Fibroblast of lung (primary cell): ENCODE results near the gene LENG9. TPM values are rescaled to one million over a fixed set of nuclear protein-coding genes. Genes with fewer than 3 reads are reported as not detected.
"Not testable (repeated sequence)": the region's sequence is repeated elsewhere in the genome, so short reads cannot be mapped to it uniquely, and the experiment has no call there.

Experiments
- DNase-seq, 2 donors: peaks; one replicate each; pipeline versions ENCODE4 v3.0.0 to v3.0.0-alpha.2; 2010; ENCODE audit warnings: low read depth in 2 of 2
- H2AFZ ChIP-seq: 2 replicates; pipeline ENCODE4 v1.5.1; 2012; ENCODE audit warnings: low read length, control low read depth, inconsistent platforms
- H3K27ac ChIP-seq: 2 replicates; pipeline ENCODE4 v1.5.1; 2011; ENCODE audit warnings: low read length, control low read depth; ENCODE audit not compliant: insufficient read depth
- H3K27me3 ChIP-seq: 2 replicates; pipeline ENCODE4 v1.5.1; 2011; ENCODE audit warnings: mild to moderate bottlenecking, low read length; ENCODE audit not compliant: control insufficient read depth, insufficient read depth
- H3K36me3 ChIP-seq: 2 replicates; pipeline ENCODE4 v1.5.1; 2011; ENCODE audit warnings: low read length; ENCODE audit not compliant: control insufficient read depth, insufficient read depth
- H3K4me1 ChIP-seq: 2 replicates; pipeline ENCODE4 v1.5.1; 2011; ENCODE audit warnings: low read length; ENCODE audit not compliant: control insufficient read depth, insufficient read depth; ENCODE audit errors: extremely low read depth
- H3K4me2 ChIP-seq: 2 replicates; pipeline ENCODE4 v1.5.1; 2011; ENCODE audit warnings: low read length, control low read depth; ENCODE audit not compliant: insufficient read depth; ENCODE audit errors: extremely low read depth
- H3K4me3 ChIP-seq, 4 experiments: fragments of 200-600 bp in 1 of 4; sonication (generic) in 1 of 4; replicated peaks in 1 of 4; 2 replicates each; pipeline ENCODE4 v1.5.1; 2011 to 2016; ENCODE audit warnings: low read length in 4 of 4, low read depth in 3 of 4, mild to moderate bottlenecking in 3 of 4, control low read depth in 2 of 4, inconsistent platforms in 1 of 4, mixed read lengths in 1 of 4; ENCODE audit not compliant: insufficient read depth in 1 of 4; ENCODE audit errors: control extremely low read depth in 1 of 4
- H3K79me2 ChIP-seq: 2 replicates; pipeline ENCODE4 v1.5.1; 2012; ENCODE audit warnings: mild to moderate bottlenecking, low read length, inconsistent platforms; ENCODE audit not compliant: control insufficient read depth, insufficient read depth
- H3K9ac ChIP-seq: 2 replicates; pipeline ENCODE4 v1.5.1; 2011; ENCODE audit warnings: mild to moderate bottlenecking, low read length, control low read depth; ENCODE audit not compliant: insufficient read depth
- H3K9me3 ChIP-seq: 2 replicates; pipeline ENCODE4 v1.5.1; 2012; ENCODE audit warnings: low read depth, low read length; ENCODE audit not compliant: control insufficient read depth, insufficient read depth
- H4K20me1 ChIP-seq: 2 replicates; pipeline ENCODE4 v1.5.1; 2011; ENCODE audit warnings: low read length; ENCODE audit not compliant: control insufficient read depth, insufficient read depth; ENCODE audit errors: extremely low read depth
- CTCF ChIP-seq, 2 donors: IDR thresholded peaks in 1 of 2; conservative IDR thresholded peaks in 1 of 2; 1 replicate in 1 of 2; 2 replicates in 1 of 2; pipeline ENCODE4 v1.5.1; 2011 to 2012; ENCODE audit warnings: low read length in 2 of 2, control low read depth in 1 of 2, inconsistent platforms in 1 of 2, low read depth in 1 of 2, mild to moderate bottlenecking in 1 of 2
- EZH2 ChIP-seq: IDR thresholded peaks from 2 replicates; pipeline ENCODE4 v1.5.1; 2012; ENCODE audit warnings: low read length, control low read depth, mild to moderate bottlenecking; ENCODE audit errors: missing control alignments
- polyA plus RNA-seq, 2 donors: library from polyadenylated mRNA; depleted of rRNA in 1 of 2; stranded (reverse) in 1 of 2; unstranded in 1 of 2; fragments of >200 nt; gene quantifications; 2 replicates each; pipeline ENCODE4 v1.2.1, GENCODE V29; 2011 to 2012; ENCODE audit warnings: missing spikeins in 1 of 2
- total RNA-seq: library from RNA; depleted of rRNA; stranded (reverse); fragments of >200 nt; gene quantifications from 2 replicates; pipeline ENCODE4 v1.2.1, GENCODE V29; 2014

The LENG9 gene
- total and polyA plus RNA-seq, 2 donors (not counting 1 experiment from before 2014, with no cell fraction given): 0.84 to 16.7 TPM

GRCh38 chr19:54470991-54471782 lies 7.6 kb upstream of the LENG9 start:
- H3K4me2 ChIP-seq: peak overlapping the region; percentile 40
- peaks cover 5% of the 10 kb centered on the region for H3K4me1 ChIP-seq
- no peaks in the 10 kb centered on the region for H3K27me3 ChIP-seq
- H3K9me3 ChIP-seq: no peaks in the 10 kb centered on the region
- H2AFZ ChIP-seq: no peak overlapping the region
- H3K27ac ChIP-seq: no peak overlapping the region
- H4K20me1 ChIP-seq: no peaks in the 10 kb centered on the region
- H3K79me2 ChIP-seq: no peaks in the 10 kb centered on the region
- peak overlapping the region; percentile 23 for H3K9ac ChIP-seq
- no peak for TF ChIP-seq CTCF (conservative IDR thresholded peaks at IDR 0.05 in 1 of 2, IDR thresholded peaks at IDR 0.05 in 1 of 2; ENCODE audit: low read depth in 1 of 2, low read length in 2 of 2)
- peak; percentile 31 for TF ChIP-seq EZH2
- H3K4me3 ChIP-seq: peak overlapping the region; percentile 1 to 69 (median 30)
- no peaks in the 10 kb centered on the region for H3K36me3 ChIP-seq
- DNase-seq: no peak

GRCh38 chr19:54470276-54470887 lies 6.8 kb upstream of the LENG9 start:
- no peak for DNase-seq
- no peaks in the 10 kb centered on the region for H3K9me3 ChIP-seq
- no peak overlapping the region for H3K4me2 ChIP-seq
- peaks cover 5% of the 10 kb centered on the region for H3K4me1 ChIP-seq
- no peaks in the 10 kb centered on the region for H3K79me2 ChIP-seq
- no peaks in the 10 kb centered on the region for H3K27me3 ChIP-seq
- no peaks in the 10 kb centered on the region for H3K36me3 ChIP-seq
- H4K20me1 ChIP-seq: no peaks in the 10 kb centered on the region
- no peak overlapping the region for H3K27ac ChIP-seq
- peak overlapping the region in 1 of 4 experiments; percentile 69 for H3K4me3 ChIP-seq
- H3K9ac ChIP-seq: no peak overlapping the region
- TF ChIP-seq CTCF (conservative IDR thresholded peaks at IDR 0.05 in 1 of 2, IDR thresholded peaks at IDR 0.05 in 1 of 2; ENCODE audit: low read depth in 1 of 2, low read length in 2 of 2): no peak
- TF ChIP-seq EZH2: no peak
- no peak overlapping the region for H2AFZ ChIP-seq

GRCh38 chr19:54469496-54469934 lies 5.9 kb upstream of the LENG9 start:
- TF ChIP-seq CTCF (conservative IDR thresholded peaks at IDR 0.05 in 1 of 2, IDR thresholded peaks at IDR 0.05 in 1 of 2; ENCODE audit: low read depth in 1 of 2, low read length in 2 of 2): no peak
- no peak for TF ChIP-seq EZH2
- Histone ChIP-seq H3K4me2 (no peak overlapping the region), H3K27me3 (no peaks in the 10 kb centered on the region), H3K9ac (no peak overlapping the region), H3K27ac (no peak overlapping the region), H2AFZ (no peak overlapping the region), H4K20me1 (no peaks in the 10 kb centered on the region), H3K4me3 (no peak overlapping the region), H3K79me2 (no peaks in the 10 kb centered on the region), H3K36me3 (no peaks in the 10 kb centered on the region), H3K9me3 (no peaks in the 10 kb centered on the region), H3K4me1 (peaks cover 5% of the 10 kb centered on the region)
- no peak for DNase-seq

- H3K27ac ChIP-seq, H3K79me2 ChIP-seq, H2AFZ ChIP-seq, DNase-seq, H3K9me3 ChIP-seq, H3K9ac ChIP-seq, H3K4me3 ChIP-seq, H3K27me3 ChIP-seq, H4K20me1 ChIP-seq, H3K4me2 ChIP-seq: not testable (repeated sequence)
- Histone ChIP-seq H3K4me1 (peaks cover 21% of the 10 kb centered on the region), H3K36me3 (peaks cover 12% of the 10 kb centered on the region)
These were observed 2.5 kb upstream of the LENG9 start for GRCh38 chr19:54466110-54466480.
